A673 (cell line): ENCODE measurements around the gene SALL1. TPM values are rescaled to one million over a fixed set of nuclear protein-coding genes. Genes with fewer than 3 reads are reported as not detected.

ENCODE experiments used
- BruUV-seq: library from RNA; stranded (reverse); fragments of 400-500 nt; replicated peaks from 2 replicates; lab custom pipeline; 2021; lab: Mats Ljungman, UMichigan
- CTCF ChIA-PET: fragments of 300-600 bp; sonication (Branson Sonifier 250); formaldehyde crosslinking; loops from one replicate; lab custom pipeline; 2022; ENCODE audit warnings: antibody characterized with exemption; lab: Charles Lee
- POLR2A ChIA-PET: fragments of 300-600 bp; sonication (Branson Sonifier 250); formaldehyde crosslinking; loops from one replicate; lab custom pipeline; 2022; ENCODE audit warnings: antibody characterized with exemption; ENCODE audit not compliant: low non-redundant PET; lab: Charles Lee
- DNase-seq: peaks from one replicate; pipeline ENCODE4 v3.0.0-alpha.2; 2015; ENCODE audit warnings: low spot score
- H3K27ac ChIP-seq: fragments of 200-600 bp; sonication (generic); 2 replicates; pipeline ENCODE4 v1.5.1; 2016; ENCODE audit warnings: mixed run types, low read depth, mild to moderate bottlenecking, mixed read lengths, antibody characterized with exemption, low read length; ENCODE audit not compliant: poor library complexity, severe bottlenecking
- H3K27me3 ChIP-seq: fragments of 200-600 bp; sonication (generic); replicated peaks from 2 replicates; pipeline ENCODE4 v1.6.1; 2017; ENCODE audit warnings: mixed run types, low read depth, mild to moderate bottlenecking, mixed read lengths, antibody characterized with exemption, low read length; ENCODE audit not compliant: insufficient read depth, poor library complexity
- H3K36me3 ChIP-seq: fragments of 200-600 bp; sonication (generic); 2 replicates; pipeline ENCODE4 v1.6.1; 2016; ENCODE audit warnings: mixed run types, mild to moderate bottlenecking, mixed read lengths, antibody characterized with exemption, low read length; ENCODE audit not compliant: insufficient read depth, poor library complexity, severe bottlenecking
- H3K4me1 ChIP-seq: fragments of 200-600 bp; sonication (generic); 2 replicates; pipeline ENCODE4 v1.6.1; 2017; ENCODE audit warnings: mixed run types, mild to moderate bottlenecking, mixed read lengths, antibody characterized with exemption, low read length; ENCODE audit not compliant: insufficient read depth, poor library complexity, severe bottlenecking
- H3K4me3 ChIP-seq: fragments of 200-600 bp; sonication (generic); 2 replicates; pipeline ENCODE4 v1.5.1; 2016; ENCODE audit warnings: low read depth, mixed run types, mild to moderate bottlenecking, mixed read lengths, low read length; ENCODE audit not compliant: poor library complexity, severe bottlenecking
- H3K9me3 ChIP-seq: fragments of 200-600 bp; sonication (generic); 2 replicates; pipeline ENCODE4 v1.6.1; 2016; ENCODE audit warnings: mixed run types, low read depth, mild to moderate bottlenecking, mixed read lengths, antibody characterized with exemption, low read length; ENCODE audit not compliant: poor library complexity, severe bottlenecking
- EZH2 ChIP-seq: fragments of 200-600 bp; sonication (generic); IDR thresholded peaks from 2 replicates; pipeline ENCODE4 v1.6.1; 2017; ENCODE audit warnings: borderline replicate concordance, low read depth, mild to moderate bottlenecking, mixed read lengths, antibody characterized with exemption, low read length; ENCODE audit not compliant: poor library complexity, severe bottlenecking
- intact Hi-C: fragments of 100-400 bp; cut with micrococcal nuclease; formaldehyde crosslinking; loops from one replicate; pipeline ENCODE4 v1.10.0; 2022; ENCODE audit not compliant: unreplicated experiment
- total RNA-seq: library from RNA; stranded (reverse); gene quantifications from 2 replicates; pipeline ENCODE4 v1.2.3, GENCODE V29; 2021
- TF ChIP-seq, protein P1 (sequence below): fragments of 300-800, 200-600 bp; sonication (generic); conservative IDR thresholded peaks from 2 replicates; pipeline ENCODE4 v1.5.1; 2017; ENCODE audit warnings: low read depth, mild to moderate bottlenecking, antibody characterized with exemption, low read length, moderate library complexity, mixed read lengths

The SALL1 gene
- total RNA-seq, 1 experiment from 2014 or later: 24.8 TPM

DNA sequence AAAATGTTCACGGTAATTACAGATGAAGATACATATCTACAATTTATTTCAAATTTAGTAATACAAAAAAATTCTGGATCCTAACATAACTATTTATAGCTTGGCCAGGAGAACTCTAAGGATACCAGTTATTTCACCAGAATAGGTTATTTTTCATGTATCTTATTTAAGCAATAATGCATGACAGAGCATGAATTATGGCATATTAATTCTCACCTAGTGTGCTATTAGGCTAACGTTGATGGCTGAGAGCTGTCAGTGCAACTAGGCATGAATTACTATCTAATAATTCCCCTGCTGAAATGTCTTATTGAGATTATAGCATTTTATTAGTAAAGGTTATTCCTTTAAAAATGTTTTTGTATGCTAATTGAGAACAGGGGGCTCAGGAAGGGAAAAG lies 44.5 kb downstream of the SALL1 start:
- ChIA-PET POLR2A (no interaction called here), CTCF (no interaction called here)
- no TSS peak for BruUV-seq
- intact Hi-C loops: no loop called here
- no peak overlapping the region for H3K27ac ChIP-seq
- H3K9me3 ChIP-seq: no peaks in the 10 kb centered on the region
- no peak overlapping the region for H3K4me3 ChIP-seq
- peaks cover 48% of the 10 kb centered on the region for H3K27me3 ChIP-seq
- H3K36me3 ChIP-seq: no peaks in the 10 kb centered on the region
- H3K4me1 ChIP-seq: no peaks in the 10 kb centered on the region
- no peak for DNase-seq
- TF ChIP-seq, protein P1, sequence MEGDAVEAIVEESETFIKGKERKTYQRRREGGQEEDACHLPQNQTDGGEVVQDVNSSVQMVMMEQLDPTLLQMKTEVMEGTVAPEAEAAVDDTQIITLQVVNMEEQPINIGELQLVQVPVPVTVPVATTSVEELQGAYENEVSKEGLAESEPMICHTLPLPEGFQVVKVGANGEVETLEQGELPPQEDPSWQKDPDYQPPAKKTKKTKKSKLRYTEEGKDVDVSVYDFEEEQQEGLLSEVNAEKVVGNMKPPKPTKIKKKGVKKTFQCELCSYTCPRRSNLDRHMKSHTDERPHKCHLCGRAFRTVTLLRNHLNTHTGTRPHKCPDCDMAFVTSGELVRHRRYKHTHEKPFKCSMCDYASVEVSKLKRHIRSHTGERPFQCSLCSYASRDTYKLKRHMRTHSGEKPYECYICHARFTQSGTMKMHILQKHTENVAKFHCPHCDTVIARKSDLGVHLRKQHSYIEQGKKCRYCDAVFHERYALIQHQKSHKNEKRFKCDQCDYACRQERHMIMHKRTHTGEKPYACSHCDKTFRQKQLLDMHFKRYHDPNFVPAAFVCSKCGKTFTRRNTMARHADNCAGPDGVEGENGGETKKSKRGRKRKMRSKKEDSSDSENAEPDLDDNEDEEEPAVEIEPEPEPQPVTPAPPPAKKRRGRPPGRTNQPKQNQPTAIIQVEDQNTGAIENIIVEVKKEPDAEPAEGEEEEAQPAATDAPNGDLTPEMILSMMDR: no peak

DNA sequence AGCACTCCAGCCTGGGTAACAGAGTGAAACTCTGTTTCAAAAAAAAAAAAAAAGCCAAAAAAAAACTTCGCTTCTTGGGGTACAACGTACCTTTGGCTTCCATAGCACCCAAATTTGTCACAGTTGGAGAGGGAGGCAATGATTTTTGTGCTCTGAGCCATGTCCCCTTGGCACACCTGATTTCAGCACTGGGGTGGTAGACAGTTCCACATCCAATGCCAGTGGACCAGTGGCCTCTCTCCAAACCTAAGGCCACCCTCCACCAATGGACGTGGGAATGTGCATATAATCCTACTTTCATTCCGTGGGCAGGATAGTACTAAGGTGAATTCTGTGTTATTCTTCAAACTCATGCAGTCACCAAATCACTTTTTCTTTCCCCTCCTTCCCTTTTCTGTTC lies 47.5 kb downstream of the SALL1 start:
- H3K27me3 ChIP-seq: peaks cover 54% of the 10 kb centered on the region
- no peak overlapping the region for H3K4me3 ChIP-seq
- intact Hi-C loops: no loop called here
- H3K36me3 ChIP-seq: no peaks in the 10 kb centered on the region
- no peak for DNase-seq
- POLR2A ChIA-PET: no interaction called here
- H3K9me3 ChIP-seq: no peaks in the 10 kb centered on the region
- no peaks in the 10 kb centered on the region for H3K4me1 ChIP-seq
- CTCF ChIA-PET: no interaction called here
- no peak for TF ChIP-seq EZH2
- TF ChIP-seq, protein P1: no peak
- no peak overlapping the region for H3K27ac ChIP-seq
- no TSS peak for BruUV-seq

DNA sequence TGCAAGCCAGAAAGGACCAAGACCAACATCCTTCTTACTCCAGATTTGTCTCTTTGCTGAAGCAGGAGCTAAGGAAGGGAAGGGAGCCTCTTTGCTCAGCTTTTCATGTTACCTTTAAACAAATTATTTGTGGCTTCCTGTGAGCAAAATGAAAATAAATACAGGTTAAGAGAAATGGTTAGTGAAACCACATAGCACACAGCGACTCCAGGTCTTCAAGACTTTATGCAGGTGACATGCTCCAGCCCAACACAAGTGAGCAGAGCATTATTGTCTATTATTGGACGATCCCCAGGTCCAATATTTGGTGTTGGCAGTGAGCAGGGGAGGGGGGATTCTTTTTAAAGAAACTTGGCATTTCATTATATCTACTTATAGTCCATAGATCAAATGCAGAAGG lies 53.3 kb downstream of the SALL1 start:
- Histone ChIP-seq H3K27me3 (peaks cover 69% of the 10 kb centered on the region), H3K4me3 (no peak overlapping the region), H3K9me3 (no peaks in the 10 kb centered on the region), H3K36me3 (no peaks in the 10 kb centered on the region), H3K27ac (no peak overlapping the region), H3K4me1 (no peaks in the 10 kb centered on the region)
- TF ChIP-seq, protein P1: no peak
- no peak for TF ChIP-seq EZH2
- POLR2A ChIA-PET: no interaction called here
- DNase-seq: no peak
- BruUV-seq: no TSS peak
- CTCF ChIA-PET: no interaction called here
- intact Hi-C loops: no loop called here
